ENCODE measurements around the gene GCK.

GCK gene

DNA sequence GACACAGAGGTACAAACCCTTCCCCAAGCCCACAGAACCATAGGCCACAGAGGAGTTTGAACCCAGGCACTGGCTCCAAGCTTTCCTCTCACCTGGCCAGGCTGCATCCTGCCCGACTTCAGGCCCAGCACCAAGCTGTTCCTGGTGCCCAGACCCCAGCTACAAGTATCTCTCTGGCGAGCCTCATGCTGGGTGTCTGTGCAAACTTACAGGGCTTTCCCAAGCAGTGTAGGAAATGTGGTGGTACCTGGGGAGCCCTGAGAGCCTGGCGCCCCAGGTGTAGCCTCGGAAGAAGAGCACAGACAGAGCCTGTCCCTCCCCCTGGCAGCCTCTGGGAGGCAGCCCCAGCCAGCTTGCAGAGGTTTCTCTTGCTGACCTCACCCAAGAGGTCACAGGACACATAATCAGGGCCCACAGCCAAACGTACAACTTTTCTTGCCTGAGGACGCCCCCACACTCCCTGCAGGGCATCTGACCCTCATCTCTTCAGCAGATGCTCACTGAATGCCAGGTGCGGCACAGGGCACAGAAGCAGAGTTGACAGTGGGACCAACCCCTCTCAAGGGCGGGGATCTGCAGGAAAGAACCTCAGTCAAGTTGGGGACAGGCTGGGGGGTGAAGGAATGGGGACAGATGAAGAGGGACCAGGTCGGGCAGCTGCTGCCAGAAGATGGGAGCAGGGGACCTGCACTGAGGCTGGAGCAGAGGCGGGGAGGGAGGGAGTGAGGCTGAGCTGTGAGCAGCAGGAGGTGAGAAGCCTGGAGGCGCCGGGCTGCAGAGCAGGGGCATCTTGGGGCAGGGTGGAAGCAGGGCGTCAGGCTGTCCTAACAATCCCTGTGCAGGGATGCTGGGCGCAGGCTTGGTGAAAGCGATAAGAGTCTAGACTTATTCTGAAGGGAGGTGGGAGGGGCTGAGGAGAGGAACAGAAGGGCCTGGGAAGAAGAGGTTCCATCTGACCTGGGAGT, 31.8 kb downstream of the GCK start:
- H3K4me3 ChIP-seq (ENCODE audit: low read length): no peak overlapping the region
- H3K36me3 ChIP-seq (ENCODE audit: insufficient read depth, low read depth, low read length): no peaks in the 10 kb centered on the region
- H3K9ac ChIP-seq (ENCODE audit: low read depth, low read length): no peak overlapping the region
- H3K27me3 ChIP-seq (ENCODE audit: insufficient read depth, low read length): no peaks in the 10 kb centered on the region
- no peak overlapping the region for H3K27ac ChIP-seq (ENCODE audit: low read length)
- H3K4me1 ChIP-seq (ENCODE audit: insufficient read depth, low read length): no peaks in the 10 kb centered on the region
- no peaks in the 10 kb centered on the region for H3K9me3 ChIP-seq (ENCODE audit: insufficient read depth, low read depth, low read length)

DNA sequence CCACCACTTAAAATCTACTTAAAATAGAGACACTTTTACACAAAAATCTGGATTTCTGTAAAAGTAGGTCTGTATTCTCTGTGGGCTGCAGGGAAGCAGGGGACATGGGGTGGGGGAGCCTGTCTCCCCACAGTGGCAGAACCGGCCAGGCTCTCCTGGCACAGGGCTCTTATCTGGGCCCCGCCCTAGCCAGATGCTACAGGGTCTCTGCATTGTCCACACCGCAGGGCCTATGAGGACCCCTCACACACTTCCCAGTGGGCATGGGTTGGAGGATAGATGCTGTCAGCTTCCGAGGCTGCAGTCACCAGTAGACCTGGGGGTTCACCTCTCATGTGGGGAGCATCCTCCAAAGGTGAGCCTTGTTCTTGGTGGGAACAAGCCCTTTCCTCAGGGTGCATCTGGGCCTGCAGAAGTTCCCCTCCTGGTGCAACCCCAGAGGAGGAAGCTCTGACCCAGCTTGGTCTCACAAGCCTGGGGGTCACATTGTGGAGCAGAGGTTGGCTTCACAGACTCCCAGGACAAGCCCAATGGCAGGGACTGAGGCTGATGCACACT, 32.7 kb downstream of the GCK start:
- Histone ChIP-seq H3K9me3 (ENCODE audit: insufficient read depth, low read depth, low read length) (no peaks in the 10 kb centered on the region), H3K36me3 (ENCODE audit: insufficient read depth, low read depth, low read length) (no peaks in the 10 kb centered on the region), H3K27ac (ENCODE audit: low read length) (no peak overlapping the region), H3K4me1 (ENCODE audit: insufficient read depth, low read length) (no peaks in the 10 kb centered on the region), H3K9ac (ENCODE audit: low read depth, low read length) (no peak overlapping the region), H3K4me3 (ENCODE audit: low read length) (no peak overlapping the region), H3K27me3 (ENCODE audit: insufficient read depth, low read length) (no peaks in the 10 kb centered on the region)

DNA sequence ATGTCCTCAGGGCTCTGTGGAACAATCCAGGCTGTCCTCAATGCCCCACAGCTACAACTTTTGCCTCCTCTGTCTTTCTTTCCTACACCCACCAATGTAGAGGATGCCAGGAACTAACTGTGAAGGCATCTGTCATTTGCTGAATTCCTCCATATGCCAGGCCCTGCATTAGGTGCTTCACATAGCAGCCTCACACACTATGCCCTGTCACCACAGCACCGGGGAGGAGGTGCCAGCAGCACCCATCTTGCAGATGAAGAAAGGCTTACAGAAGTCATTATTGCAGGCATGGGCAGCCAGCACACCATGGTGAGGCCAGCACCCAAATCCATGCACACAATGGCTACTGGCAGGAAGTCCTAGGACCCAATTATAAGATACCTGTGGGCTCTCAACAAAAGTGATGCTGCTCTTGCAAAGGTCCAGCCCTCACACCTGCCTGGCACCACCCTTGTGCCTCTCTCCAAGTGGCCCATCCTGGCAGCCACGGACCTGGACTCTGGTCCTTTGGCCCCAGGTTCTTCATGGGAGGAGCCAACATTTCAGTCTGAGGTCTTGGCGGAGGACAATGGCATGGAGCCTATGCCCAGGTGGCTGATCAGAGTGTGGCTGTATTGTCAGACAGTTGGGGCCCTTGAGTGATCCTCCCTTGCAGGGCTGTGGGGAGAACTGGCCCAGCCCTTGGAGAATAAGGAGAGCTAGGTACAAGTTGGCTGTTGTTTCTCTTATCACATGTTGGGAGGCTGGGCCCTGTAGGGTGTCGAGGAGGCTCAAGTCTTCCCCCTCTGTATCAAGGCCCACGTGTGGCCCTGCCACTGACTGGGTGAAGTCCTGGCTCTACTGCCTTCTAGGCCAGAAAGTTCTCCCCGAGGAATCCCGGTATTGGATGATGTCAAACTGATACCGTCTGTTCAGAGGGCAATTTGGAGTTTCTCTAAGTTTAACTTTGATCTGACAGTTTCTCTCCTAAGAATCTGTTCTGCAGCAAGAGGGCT, 33.8 kb downstream of the GCK start:
- H3K9me3 ChIP-seq (ENCODE audit: insufficient read depth, low read depth, low read length): no peaks in the 10 kb centered on the region
- H3K4me1 ChIP-seq (ENCODE audit: insufficient read depth, low read length): no peaks in the 10 kb centered on the region
- H3K27me3 ChIP-seq (ENCODE audit: insufficient read depth, low read length): no peaks in the 10 kb centered on the region
- no peaks in the 10 kb centered on the region for H3K36me3 ChIP-seq (ENCODE audit: insufficient read depth, low read depth, low read length)
- H3K9ac ChIP-seq (ENCODE audit: low read depth, low read length): no peak overlapping the region
- no peak overlapping the region for H3K27ac ChIP-seq (ENCODE audit: low read length)
- no peak overlapping the region for H3K4me3 ChIP-seq (ENCODE audit: low read length)

DNA sequence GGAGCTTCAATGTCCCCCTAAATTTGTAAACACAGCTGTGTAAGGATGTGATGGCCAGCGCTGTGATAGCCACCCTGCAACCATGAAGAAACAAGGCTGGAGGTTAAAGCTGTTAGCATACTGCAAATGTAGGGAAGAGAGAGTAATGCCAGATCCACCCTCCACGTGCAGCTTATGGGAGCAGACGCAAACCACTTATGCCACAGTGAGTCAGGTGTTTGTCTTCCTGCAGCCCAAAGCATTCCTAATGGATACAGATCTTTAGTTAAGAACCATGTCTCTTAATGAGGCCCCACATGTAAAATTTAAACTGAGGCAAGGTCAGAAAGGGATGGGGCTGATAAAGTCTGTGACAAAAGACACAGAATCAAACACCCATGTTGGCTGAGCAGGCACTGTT, 34.5 kb downstream of the GCK start:
- Histone ChIP-seq H3K27ac (ENCODE audit: low read length) (no peak overlapping the region), H3K9me3 (ENCODE audit: insufficient read depth, low read depth, low read length) (no peaks in the 10 kb centered on the region), H3K27me3 (ENCODE audit: insufficient read depth, low read length) (no peaks in the 10 kb centered on the region), H3K9ac (ENCODE audit: low read depth, low read length) (no peak overlapping the region), H3K4me1 (ENCODE audit: insufficient read depth, low read length) (no peaks in the 10 kb centered on the region), H3K36me3 (ENCODE audit: insufficient read depth, low read depth, low read length) (no peaks in the 10 kb centered on the region), H3K4me3 (ENCODE audit: low read length) (no peak overlapping the region)

DNA sequence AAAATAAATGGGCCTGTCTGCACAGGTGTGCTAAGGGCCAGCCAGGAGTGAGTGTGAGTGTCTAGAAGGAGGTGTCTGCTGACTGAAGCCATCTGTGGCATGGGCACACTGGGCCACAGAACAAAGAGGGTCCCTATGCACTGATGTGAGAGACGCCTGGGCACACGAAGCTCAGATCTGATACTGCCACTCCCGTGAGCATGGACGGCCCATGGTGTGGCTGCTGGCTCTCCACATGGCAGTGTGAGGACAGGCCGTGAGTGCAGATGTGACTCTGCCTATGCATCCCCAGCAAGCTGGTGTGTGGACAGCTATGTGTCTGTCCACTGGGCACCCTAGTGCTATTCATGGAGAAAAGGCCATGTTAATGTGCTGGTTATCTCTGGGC, 35.3 kb downstream of the GCK start:
- Histone ChIP-seq H3K4me1 (ENCODE audit: insufficient read depth, low read length) (no peaks in the 10 kb centered on the region), H3K9me3 (ENCODE audit: insufficient read depth, low read depth, low read length) (no peaks in the 10 kb centered on the region), H3K4me3 (ENCODE audit: low read length) (no peak overlapping the region), H3K27ac (ENCODE audit: low read length) (no peak overlapping the region), H3K27me3 (ENCODE audit: insufficient read depth, low read length) (no peaks in the 10 kb centered on the region), H3K9ac (ENCODE audit: low read depth, low read length) (no peak overlapping the region), H3K36me3 (ENCODE audit: insufficient read depth, low read depth, low read length) (no peaks in the 10 kb centered on the region)

DNA sequence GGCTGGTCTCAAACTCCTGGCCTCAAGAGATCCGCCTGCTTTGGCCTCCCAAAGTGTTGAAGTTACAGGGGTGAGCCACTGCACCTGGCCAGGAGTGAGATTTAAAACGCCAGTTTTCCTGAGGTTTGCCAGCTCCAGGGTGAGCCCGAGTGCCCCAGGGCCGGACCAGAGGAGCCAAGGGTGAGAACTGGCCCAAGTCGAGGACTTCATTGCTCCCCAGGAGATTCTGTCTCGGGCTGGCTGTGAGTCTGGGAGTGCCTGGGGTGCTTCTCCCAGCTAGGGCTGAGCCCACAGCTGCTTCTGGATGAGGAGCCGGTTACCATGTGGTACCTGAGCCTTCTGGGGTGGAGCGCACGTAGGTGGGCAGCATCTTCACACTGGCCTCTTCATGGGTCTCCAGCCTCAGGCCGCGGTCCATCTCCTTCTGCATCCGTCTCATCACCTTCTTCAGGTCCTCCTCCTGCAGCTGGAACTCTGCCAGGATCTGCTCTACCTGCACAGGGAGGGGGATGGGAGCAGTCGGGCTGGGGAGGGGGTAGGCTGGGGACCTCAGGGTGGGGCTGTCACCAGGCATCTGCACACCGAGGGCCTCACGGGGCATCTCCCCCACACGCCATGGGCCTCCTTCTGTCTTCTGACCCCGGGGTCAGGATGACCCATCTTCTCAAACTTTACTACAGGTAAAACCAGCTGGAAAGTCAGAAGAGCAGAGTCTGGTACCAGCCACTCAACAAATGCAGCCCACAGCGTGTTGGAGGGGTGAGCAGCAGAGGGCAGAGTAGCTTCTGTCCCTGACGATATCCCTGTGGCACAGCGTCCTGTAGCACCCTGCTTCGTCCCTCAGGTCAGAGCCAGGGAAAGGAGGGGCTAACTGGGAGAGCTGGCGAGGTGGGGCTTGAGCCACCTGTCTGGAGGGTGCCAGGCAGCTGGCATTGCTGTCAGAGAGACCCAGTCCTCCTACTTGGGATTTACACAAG, 36.0 kb downstream of the GCK start:
- Histone ChIP-seq H3K4me1 (ENCODE audit: insufficient read depth, low read length) (no peaks in the 10 kb centered on the region), H3K9ac (ENCODE audit: low read depth, low read length) (no peak overlapping the region), H3K36me3 (ENCODE audit: insufficient read depth, low read depth, low read length) (no peaks in the 10 kb centered on the region), H3K27ac (ENCODE audit: low read length) (no peak overlapping the region), H3K27me3 (ENCODE audit: insufficient read depth, low read length) (no peaks in the 10 kb centered on the region), H3K4me3 (ENCODE audit: low read length) (no peak overlapping the region), H3K9me3 (ENCODE audit: insufficient read depth, low read depth, low read length) (no peaks in the 10 kb centered on the region)

DNA sequence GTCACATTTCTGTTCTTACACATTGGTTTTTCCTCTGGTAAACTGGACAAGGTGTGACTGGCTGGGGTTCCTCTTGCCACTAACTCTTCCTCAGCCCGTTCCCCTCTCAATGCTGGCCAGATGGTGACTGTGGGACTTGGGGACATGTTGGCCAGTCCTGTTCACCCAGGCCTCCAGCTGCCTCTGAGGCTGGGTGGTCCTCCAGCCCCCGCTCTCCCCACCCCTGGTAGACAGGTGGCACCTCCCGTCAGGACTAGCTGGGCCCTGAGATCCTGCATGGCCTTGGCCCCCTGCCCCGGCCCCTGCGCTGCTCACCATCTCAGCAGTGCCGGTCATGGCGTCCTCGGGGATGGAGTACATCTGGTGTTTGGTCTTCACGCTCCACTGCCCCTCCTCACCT, 37.3 kb downstream of the GCK start:
- Histone ChIP-seq H3K27me3 (ENCODE audit: insufficient read depth, low read length) (peaks cover 10% of the 10 kb centered on the region), H3K4me1 (ENCODE audit: insufficient read depth, low read length) (peaks cover under 1% of the 10 kb centered on the region; the same call in 1 of the 2 replicates), H3K27ac (ENCODE audit: low read length) (no peak overlapping the region), H3K36me3 (ENCODE audit: insufficient read depth, low read depth, low read length) (no peaks in the 10 kb centered on the region), H3K9me3 (ENCODE audit: insufficient read depth, low read depth, low read length) (no peaks in the 10 kb centered on the region), H3K4me3 (ENCODE audit: low read length) (no peak overlapping the region), H3K9ac (ENCODE audit: low read depth, low read length) (no peak overlapping the region)

DNA sequence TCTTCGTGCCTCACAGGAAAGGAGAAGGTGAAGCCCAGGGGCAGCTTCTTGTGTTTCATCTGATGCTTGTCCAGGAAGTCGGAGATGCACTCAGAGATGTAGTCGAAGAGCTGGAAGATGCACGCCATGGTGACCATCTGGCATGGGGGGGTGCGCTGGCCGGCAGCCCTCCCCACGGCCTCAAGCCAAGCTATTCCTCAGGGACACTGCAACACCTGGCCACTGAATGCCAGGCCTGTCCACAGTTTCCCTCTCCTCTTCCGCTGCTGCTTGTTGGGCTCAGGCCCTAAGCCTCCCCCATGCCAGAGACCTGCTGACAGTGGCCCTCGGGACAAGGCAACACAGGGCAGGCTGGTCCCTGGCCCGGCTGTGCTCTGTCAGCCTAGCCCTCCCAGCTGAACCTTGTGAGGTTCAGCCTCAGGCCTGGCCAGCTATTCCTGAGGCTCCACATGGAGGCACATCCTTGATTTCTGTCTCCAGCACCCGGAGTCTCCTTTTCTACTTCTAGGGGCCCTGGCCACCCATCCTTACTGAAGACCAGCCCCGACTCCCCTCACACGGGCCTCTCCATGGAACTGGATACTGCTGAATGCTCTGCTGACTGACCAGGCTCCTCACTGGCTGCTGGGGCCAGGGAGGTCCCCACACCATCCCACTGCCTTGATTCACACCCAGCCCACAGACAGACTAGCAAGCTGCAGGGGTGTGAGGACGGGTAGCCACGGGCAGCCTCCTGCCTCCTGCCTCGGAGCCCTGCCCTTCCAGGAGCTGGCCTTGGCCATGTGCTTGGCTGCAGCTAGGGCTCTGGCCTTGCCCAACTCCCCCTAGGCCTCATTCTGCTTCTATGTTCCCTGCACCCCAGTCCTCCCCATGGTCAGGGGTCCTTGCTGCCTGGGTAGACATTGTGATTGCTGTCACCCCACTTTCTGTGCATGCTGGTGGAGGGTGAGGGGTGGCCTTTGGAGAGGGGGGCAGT, 38.0 kb downstream of the GCK start:
- Histone ChIP-seq H3K4me3 (ENCODE audit: low read length) (no peak overlapping the region), H3K36me3 (ENCODE audit: insufficient read depth, low read depth, low read length) (no peaks in the 10 kb centered on the region), H3K27ac (ENCODE audit: low read length) (no peak overlapping the region), H3K4me1 (ENCODE audit: insufficient read depth, low read length) (peaks cover 6% of the 10 kb centered on the region; the same call in 1 of the 2 replicates), H3K27me3 (ENCODE audit: insufficient read depth, low read length) (peaks cover 17% of the 10 kb centered on the region), H3K9me3 (ENCODE audit: insufficient read depth, low read depth, low read length) (no peaks in the 10 kb centered on the region), H3K9ac (ENCODE audit: low read depth, low read length) (no peak overlapping the region)

DNA sequence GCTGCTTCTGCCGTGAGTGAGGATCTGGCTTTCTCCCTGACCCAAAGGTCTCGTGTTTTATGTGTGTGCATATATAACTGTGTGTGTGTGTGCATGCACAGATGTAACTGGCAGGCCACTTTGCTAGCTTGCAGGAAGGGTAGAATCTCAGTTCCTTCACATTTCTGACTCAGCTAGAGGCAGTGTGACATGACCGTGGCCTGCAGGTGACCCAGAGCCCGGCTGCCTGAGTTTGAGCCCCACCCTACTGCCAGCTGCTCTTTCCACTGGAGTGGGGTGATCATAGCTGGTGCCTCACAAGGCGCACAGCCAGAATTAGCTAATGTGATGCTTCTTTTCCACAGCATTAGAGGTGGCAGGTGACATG, 38.8 kb downstream of the GCK start:
- Histone ChIP-seq H3K9ac (ENCODE audit: low read depth, low read length) (no peak overlapping the region), H3K4me3 (ENCODE audit: low read length) (no peak overlapping the region), H3K4me1 (ENCODE audit: insufficient read depth, low read length) (peaks cover 6% of the 10 kb centered on the region; the same call in 1 of the 2 replicates), H3K27me3 (ENCODE audit: insufficient read depth, low read length) (peaks cover 23% of the 10 kb centered on the region), H3K36me3 (ENCODE audit: insufficient read depth, low read depth, low read length) (no peaks in the 10 kb centered on the region), H3K9me3 (ENCODE audit: insufficient read depth, low read depth, low read length) (no peaks in the 10 kb centered on the region), H3K27ac (ENCODE audit: low read length) (no peak overlapping the region)
